ENCODE data around the gene TMEM218.

Gene TMEM218

GRCh38 chr11:125049164-125049792 is 62.1 kb downstream of the TMEM218 start:
- DNase-seq: no peak
